Neuron (in vitro differentiated cells): ENCODE data around the gene FAM171A1.
"Not testable (repeated sequence)": the region's sequence is repeated elsewhere in the genome, so short reads cannot be mapped to it uniquely, and the experiment has no call there.

Experiments
- H2AFZ ChIP-seq: one replicate; pipeline ENCODE4 v1.6.1; 2013; ENCODE audit warnings: low read depth, mild to moderate bottlenecking, inconsistent platforms, low read length, moderate library complexity
- H3K27me3 ChIP-seq: one replicate; pipeline ENCODE4 v1.6.1; 2013; ENCODE audit warnings: low read length; ENCODE audit not compliant: insufficient read depth
- H3K36me3 ChIP-seq: one replicate; pipeline ENCODE4 v1.6.1; 2013; ENCODE audit warnings: low read length; ENCODE audit not compliant: insufficient read depth
- H3K4me1 ChIP-seq: one replicate; pipeline ENCODE4 v1.6.1; 2013; ENCODE audit warnings: low read length; ENCODE audit not compliant: insufficient read depth
- H3K4me3 ChIP-seq: 2 replicates; pipeline ENCODE4 v1.5.1; 2013; ENCODE audit warnings: mild to moderate bottlenecking, low read length, moderate library complexity
- H3K9me3 ChIP-seq: one replicate; pipeline ENCODE4 v1.6.1; 2013; ENCODE audit warnings: low read length

Gene FAM171A1

DNA sequence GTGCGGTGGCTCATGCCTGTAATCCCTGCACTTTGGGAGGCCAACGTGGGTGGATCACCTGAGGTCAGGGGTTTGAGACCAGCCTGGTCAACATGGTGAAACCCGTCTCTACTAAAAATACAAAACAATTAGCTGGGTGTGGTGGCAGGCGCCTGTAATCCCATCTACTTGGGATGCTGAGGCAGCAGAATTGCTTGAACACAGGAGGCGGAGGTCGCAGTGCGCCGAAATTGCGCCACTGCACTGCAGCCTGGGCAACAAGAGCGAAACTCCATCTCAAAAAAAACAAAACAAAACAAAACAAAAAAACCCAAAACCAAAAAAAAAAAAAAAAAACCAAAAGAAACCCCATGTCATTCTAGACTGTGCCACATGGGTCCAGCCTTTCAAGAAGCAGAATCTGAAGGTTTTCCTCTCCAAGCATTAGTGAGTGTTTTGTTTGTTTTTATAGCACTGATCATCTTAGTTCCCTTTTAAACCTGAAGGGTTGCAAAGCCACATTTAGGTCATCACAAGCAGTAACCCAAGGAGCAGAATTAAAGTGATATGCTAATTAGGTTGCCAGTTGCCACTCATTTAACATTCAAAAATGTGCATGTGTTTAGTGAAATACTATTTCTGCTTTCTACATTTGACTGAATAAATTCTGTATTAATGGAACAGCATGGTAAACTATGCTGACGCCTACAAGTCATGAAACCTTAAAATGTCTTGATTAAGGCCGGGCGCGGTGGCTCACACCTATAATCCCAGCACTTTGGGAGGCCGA is 68.7 kb downstream of the FAM171A1 start:
- H3K36me3 ChIP-seq, H3K27me3 ChIP-seq, H3K4me3 ChIP-seq, H3K9me3 ChIP-seq, H2AFZ ChIP-seq, H3K4me1 ChIP-seq: not testable (repeated sequence)

DNA sequence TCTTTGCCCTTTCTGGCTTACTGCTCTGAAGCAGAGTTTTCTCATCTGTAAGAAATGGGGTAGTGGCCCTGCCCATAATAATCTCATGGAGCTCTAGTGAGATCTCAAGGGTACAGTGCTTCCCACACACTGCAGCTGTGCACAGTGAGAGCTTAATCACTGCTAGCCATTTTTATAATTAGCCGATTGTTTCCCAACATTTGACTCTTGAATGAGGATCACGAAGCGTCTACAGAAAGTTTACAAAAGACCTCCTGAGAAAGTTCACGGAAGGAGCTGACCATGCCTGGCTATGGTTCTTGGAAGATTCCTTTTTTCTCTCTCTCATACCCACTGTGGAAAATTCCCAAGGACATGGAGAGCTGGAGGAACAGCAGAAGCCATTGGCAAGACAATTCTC is 70.4 kb downstream of the FAM171A1 start:
- H3K4me3 ChIP-seq: no peak overlapping the region
- peaks cover 1% of the 10 kb centered on the region for H3K9me3 ChIP-seq
- H3K27me3 ChIP-seq: no peaks in the 10 kb centered on the region
- H2AFZ ChIP-seq: no peak overlapping the region
- H3K4me1 ChIP-seq: peaks cover 5% of the 10 kb centered on the region
- H3K36me3 ChIP-seq: no peaks in the 10 kb centered on the region

DNA sequence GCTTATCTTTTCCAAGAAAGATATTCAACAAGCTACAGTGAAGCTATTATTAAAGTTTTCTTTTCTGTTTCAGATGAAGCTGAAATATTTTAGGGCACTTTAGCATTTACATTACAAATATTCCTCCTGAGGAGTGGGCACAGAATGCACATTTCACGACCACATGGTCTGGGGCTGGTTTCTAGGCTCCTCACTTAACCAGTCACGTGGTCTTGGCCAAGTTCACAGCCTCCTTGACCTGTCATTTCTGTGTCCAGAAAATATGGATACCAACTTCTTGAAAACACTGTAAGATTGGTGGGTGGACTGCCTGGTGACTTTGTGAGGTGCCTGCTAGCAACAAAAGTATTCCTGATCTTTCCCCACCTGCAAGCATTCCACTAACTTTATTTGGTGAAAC is 70.9 kb downstream of the FAM171A1 start:
- Histone ChIP-seq H3K27me3 (no peaks in the 10 kb centered on the region), H3K4me3 (no peak overlapping the region)

DNA sequence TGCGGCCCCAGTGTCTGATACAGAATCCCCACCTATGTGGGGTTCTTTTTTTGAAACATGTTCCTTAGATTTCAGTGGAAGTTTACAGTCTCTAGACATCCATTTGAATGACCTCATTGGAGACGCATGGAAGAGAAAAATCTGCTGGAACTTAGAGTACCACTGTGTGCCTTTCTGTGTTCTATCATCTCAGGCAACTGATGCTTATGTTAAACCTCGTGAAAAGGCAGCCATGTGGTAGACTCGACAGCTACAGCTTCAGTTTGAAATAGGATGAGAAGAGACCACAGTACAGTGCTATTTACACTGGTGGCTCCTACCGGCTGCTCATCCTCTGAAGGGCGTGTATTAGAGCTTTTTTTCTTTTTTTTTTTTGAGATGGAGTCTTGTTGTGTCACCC is 74.4 kb downstream of the FAM171A1 start:
- Histone ChIP-seq H3K9me3 (no peaks in the 10 kb centered on the region), H3K36me3 (no peaks in the 10 kb centered on the region), H2AFZ (no peak overlapping the region), H3K27me3 (no peaks in the 10 kb centered on the region), H3K4me3 (no peak overlapping the region), H3K4me1 (peaks cover 10% of the 10 kb centered on the region)

More for the DNA sequence above, 70.9 kb downstream of the FAM171A1 start:
- no peaks in the 10 kb centered on the region for H3K9me3 ChIP-seq
- peaks cover 10% of the 10 kb centered on the region for H3K4me1 ChIP-seq
- no peak overlapping the region for H2AFZ ChIP-seq
- no peaks in the 10 kb centered on the region for H3K36me3 ChIP-seq

DNA sequence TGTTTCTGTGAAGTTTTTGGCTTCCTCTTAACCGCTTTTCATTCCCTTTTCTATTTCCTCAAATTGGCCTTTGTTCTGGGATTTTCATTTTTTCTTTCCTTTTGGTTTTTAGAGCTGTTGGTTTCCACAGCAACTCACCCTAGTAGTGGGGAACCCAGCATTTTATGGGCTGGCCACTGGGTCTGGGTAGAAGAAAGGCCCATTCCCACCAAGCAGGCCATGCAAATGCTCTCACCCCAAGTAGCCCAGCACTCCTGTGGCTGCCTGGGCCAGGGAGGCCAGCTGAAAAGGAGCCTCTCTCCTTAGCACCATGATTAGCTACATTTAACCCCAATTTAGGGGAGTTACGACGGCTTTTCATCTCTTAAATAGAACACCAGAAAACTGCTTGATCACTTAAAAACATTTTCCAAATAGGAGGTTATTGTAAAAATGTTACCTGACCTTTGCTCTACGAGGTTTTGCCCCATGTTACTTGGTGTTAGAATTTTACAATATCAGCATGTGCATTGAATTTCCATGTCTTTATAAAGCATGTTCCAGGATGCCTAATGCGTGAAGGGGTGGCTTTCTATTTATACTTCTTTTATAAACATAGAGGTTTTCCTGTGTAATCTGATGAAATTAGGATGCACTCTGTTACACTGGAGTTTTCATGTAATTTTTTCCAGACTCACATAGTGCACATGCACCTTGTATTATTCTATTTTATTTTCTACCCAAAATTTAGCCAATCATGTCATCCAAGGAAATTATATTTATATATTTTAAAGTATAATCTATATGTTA is 75.4 kb downstream of the FAM171A1 start:
- H3K4me3 ChIP-seq: no peak overlapping the region
- H3K27me3 ChIP-seq: no peaks in the 10 kb centered on the region
- H3K9me3 ChIP-seq: no peaks in the 10 kb centered on the region
- peaks cover 10% of the 10 kb centered on the region for H3K4me1 ChIP-seq
- no peak overlapping the region for H2AFZ ChIP-seq
- H3K36me3 ChIP-seq: no peaks in the 10 kb centered on the region

DNA sequence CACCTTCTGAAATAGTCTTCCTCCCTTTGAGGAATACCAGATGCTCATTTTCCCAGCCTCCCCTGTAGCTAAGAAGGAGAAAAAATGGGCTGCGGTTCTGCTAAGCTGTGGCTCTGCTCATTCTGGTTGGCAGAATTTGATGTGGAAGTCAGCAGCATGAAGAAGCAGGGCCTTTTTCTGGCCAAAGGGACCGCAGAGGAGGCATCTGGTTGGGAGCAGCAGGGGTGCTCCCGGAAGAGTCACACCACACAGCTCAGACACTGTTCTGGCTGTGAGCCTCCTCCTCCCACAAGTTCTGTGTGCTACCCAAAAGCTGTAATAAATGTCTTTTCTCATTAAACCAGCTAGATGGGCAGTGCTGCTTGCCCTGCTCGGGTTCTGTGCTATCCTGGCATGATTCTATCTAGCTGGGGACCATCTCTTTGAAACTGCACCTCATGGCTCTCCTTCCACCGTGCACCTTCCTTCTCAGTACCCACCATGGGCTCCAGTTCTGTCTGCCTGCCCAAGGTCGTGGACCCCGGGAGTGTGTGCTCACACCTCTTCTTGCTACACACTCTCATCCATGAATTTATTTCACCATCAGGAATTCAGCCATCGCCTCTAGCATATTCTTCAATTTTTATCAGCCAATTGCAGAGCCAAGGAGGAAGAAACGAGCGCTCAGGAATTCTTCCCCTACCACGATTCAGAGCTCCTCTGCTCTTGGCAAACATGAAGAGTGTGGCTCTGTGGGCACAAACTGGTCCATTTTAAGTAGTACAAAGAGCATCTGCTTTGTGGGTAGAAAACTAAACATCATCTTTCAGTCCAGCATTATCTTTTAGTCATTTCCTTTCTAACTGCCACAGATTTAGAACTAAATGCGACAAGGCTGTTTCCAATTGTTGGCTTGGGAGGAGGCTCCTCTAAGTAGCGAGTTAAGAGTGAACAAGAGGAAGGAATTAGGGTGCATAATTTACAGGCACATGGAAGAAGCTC is 76.9 kb downstream of the FAM171A1 start:
- Histone ChIP-seq H3K9me3 (no peaks in the 10 kb centered on the region), H3K27me3 (no peaks in the 10 kb centered on the region), H3K4me3 (no peak overlapping the region), H3K4me1 (peaks cover 10% of the 10 kb centered on the region), H2AFZ (no peak overlapping the region), H3K36me3 (no peaks in the 10 kb centered on the region)

DNA sequence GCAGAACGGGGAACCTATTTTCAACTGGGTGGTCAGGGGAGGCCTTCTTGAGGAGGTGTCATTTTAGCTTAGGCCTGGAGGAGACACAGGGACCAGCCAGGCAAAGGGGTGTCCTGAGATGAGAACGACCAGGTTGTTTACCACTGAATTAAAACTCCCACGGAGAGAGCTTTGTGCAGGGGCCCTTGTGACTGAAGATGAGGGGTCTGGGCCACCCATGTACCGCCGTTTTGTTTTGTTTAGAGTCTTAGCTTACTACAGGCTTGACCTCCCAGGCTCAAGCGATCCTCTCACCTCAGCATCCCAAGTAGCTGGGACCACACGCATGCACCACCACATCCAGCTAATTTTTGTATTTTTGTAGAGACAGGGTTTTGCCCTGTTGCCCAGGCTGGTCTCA is 80.4 kb downstream of the FAM171A1 start:
- Histone ChIP-seq H2AFZ (no peak overlapping the region), H3K36me3 (no peaks in the 10 kb centered on the region), H3K27me3 (no peaks in the 10 kb centered on the region), H3K4me3 (no peak overlapping the region), H3K4me1 (peaks cover 5% of the 10 kb centered on the region), H3K9me3 (no peaks in the 10 kb centered on the region)

DNA sequence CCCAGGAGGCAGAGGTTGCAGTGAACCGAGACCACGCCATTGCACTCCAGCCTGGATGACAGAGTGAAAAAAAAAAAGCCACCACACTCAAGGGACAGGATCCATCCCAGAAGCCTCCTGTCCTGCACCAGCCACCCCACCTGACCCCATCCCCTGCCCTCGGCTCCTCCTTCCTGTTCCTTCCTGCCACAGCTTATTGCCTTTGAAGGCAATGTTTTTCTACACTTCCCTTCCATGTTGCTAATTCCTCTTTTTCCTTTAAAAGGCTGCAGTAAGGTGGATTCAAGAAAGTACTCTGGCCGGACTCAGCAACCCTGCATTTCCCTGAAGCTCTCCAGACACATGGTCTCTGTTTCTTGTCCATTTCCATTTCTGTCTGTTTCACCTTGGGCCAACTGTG is 80.9 kb downstream of the FAM171A1 start:
- Histone ChIP-seq H3K27me3 (no peaks in the 10 kb centered on the region), H2AFZ (no peak overlapping the region), H3K4me3 (no peak overlapping the region), H3K36me3 (no peaks in the 10 kb centered on the region), H3K9me3 (no peaks in the 10 kb centered on the region), H3K4me1 (no peaks in the 10 kb centered on the region)

DNA sequence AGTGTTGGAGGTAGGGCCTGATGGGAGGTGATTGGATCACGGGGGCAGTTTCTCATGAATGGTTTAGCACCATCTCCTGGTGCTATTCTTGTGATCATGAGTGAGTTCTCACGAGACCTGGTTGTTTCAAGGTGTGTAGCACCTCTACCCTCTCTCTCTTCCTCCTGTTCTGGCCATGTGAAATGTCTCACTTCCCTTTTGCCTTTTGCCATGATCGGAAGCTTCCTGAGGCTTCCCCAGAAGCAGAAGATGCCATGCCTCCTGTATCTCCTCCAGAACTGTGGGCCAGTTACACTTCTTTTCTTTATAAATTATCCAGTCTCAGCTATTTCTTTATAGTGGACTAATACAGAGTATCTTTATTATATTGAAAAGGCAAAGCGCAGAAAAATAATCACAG is 90.1 kb downstream of the FAM171A1 start:
- no peaks in the 10 kb centered on the region for H3K4me1 ChIP-seq
- no peak overlapping the region for H3K4me3 ChIP-seq
- H3K27me3 ChIP-seq: no peaks in the 10 kb centered on the region
- peaks cover 13% of the 10 kb centered on the region for H3K9me3 ChIP-seq
- H2AFZ ChIP-seq: no peak overlapping the region
- peaks cover 50% of the 10 kb centered on the region for H3K36me3 ChIP-seq

DNA sequence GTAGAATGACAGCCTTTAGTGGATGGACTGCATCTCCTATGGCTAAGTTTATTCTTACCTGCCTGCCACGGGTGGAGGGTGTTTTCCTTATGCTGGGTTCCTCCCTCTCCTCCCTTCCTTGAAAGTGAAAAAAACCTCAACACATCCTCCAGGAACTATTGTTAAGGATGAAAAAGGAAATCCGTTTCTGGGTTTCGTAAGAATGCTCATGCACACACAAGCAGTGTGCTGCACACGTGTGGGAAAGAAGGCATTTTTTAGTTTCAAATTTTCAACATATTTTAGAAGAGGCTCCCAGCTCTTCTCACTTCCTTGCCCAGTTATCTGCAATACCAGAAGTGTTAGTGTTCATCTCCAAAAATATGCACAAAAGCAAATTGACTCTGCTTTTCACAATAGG is 90.6 kb downstream of the FAM171A1 start:
- Histone ChIP-seq H3K9me3 (peaks cover 13% of the 10 kb centered on the region), H3K4me1 (no peaks in the 10 kb centered on the region), H3K4me3 (no peak overlapping the region), H3K27me3 (no peaks in the 10 kb centered on the region), H2AFZ (no peak overlapping the region), H3K36me3 (peaks cover 52% of the 10 kb centered on the region)

DNA sequence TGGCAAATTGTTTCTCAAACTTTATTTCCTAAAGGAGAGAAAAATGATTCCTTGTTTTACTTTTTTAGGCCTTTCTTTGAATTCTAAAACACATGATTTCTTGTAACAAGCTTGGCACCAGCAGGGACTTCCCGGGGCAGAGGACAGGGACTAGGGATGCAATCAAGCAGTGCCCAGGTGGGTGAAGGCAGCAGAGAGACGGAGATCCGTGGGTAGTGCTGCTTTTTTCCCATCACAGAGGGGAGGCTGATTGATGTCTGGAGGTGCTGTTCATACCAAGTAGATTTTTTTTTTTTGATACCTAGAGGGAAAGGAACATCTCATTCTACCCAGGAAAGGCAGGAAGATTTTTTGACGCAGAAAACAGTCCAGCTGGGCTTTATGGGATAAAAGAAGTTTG is 91.9 kb downstream of the FAM171A1 start:
- no peak overlapping the region for H2AFZ ChIP-seq
- H3K9me3 ChIP-seq: peaks cover 13% of the 10 kb centered on the region
- no peaks in the 10 kb centered on the region for H3K4me1 ChIP-seq
- H3K27me3 ChIP-seq: no peaks in the 10 kb centered on the region
- peaks cover 50% of the 10 kb centered on the region for H3K36me3 ChIP-seq
- no peak overlapping the region for H3K4me3 ChIP-seq

DNA sequence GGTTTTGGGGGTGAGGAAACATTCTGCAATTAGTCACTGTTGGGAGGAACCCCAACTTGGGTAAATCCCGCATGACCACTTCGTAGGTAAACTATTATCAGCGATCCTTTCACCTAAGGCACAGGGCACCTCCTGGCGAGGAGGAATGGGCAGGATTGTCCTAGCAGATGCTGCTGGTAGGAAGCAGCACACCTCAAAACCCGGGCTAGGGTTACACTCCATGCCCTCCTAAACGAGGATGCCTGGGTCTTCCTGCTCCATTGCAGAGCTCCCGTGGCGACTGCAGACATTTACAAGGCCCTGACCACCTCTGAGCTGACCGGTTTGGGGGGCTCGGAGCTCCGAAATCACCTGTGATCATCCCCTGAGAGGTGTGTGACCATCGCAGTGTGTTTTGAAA is 92.3 kb downstream of the FAM171A1 start:
- Histone ChIP-seq H2AFZ (no peak overlapping the region), H3K4me1 (no peaks in the 10 kb centered on the region), H3K36me3 (peaks cover 47% of the 10 kb centered on the region), H3K27me3 (no peaks in the 10 kb centered on the region), H3K9me3 (peaks cover 13% of the 10 kb centered on the region), H3K4me3 (no peak overlapping the region)

DNA sequence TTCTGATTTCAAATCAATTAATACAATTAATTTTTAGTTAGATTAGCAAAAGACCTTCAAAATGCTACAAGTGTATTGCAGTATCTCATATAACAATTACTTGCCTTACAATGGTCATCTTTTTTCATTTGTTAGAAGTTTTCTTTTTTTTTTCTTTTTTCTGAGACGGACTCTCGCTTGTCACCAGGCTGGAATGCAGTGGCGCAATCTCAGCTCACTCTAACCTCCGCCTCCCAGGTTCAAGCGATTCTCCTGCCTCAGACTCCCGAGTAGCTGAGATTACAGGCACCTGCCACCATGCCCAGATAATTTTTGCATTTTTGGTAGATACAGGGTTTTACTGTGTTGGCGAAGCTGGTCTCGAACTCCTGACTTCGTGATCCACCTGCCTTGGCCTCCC is 95.0 kb downstream of the FAM171A1 start:
- H3K27me3 ChIP-seq: not testable (repeated sequence)
- peaks cover 26% of the 10 kb centered on the region for H3K36me3 ChIP-seq
- peaks cover 13% of the 10 kb centered on the region for H3K9me3 ChIP-seq

More for the DNA sequence above, 95.0 kb downstream of the FAM171A1 start:
- H3K4me1 ChIP-seq, H3K4me3 ChIP-seq, H2AFZ ChIP-seq: not testable (repeated sequence)
